PFSK-1 (cell line): ENCODE results near the gene CCSER1.

ENCODE experiments used
- FOXP2 ChIP-seq: optimal IDR thresholded peaks from 2 replicates; pipeline ENCODE3; 2011; ENCODE audit warnings: borderline replicate concordance, control low read depth, inconsistent platforms; ENCODE audit not compliant: insufficient read depth; ENCODE audit errors: extremely low read length, extremely low read depth
- POLR2AphosphoS5 ChIP-seq: IDR thresholded peaks from 2 replicates; pipeline ENCODE4 v1.6.1; 2012; ENCODE audit warnings: low read depth, mild to moderate bottlenecking, control low read depth, low read length, moderate library complexity
- REST ChIP-seq, 2 experiments: IDR thresholded peaks; 2 replicates each; pipeline versions ENCODE4 v1.6.1 to v1.8.0; 2011 to 2012; ENCODE audit warnings: low read depth in 2 of 2, low read length in 2 of 2, control low read depth in 1 of 2, inconsistent platforms in 1 of 2, mild to moderate bottlenecking in 1 of 2, moderate library complexity in 1 of 2; ENCODE audit not compliant: insufficient read depth in 1 of 2
- SIN3A ChIP-seq: IDR thresholded peaks from 2 replicates; pipeline ENCODE4 v1.6.1; 2012; ENCODE audit warnings: mild to moderate bottlenecking, low read length, moderate library complexity, borderline replicate concordance; ENCODE audit not compliant: insufficient read depth
- TAF1 ChIP-seq: IDR thresholded peaks from 2 replicates; pipeline ENCODE4 v1.6.1; 2012; ENCODE audit warnings: low read length, control low read depth, borderline replicate concordance; ENCODE audit not compliant: insufficient read depth

Gene CCSER1

GRCh38 chr4:90876296-90876695 is 749.1 kb downstream of the CCSER1 start:
- TF ChIP-seq TAF1 (no peak), SIN3A (no peak), REST (IDR thresholded peaks at IDR 0.05; ENCODE audit: insufficient read depth in 1 of 2, low read depth in 2 of 2, low read length in 2 of 2) (no peak), POLR2AphosphoS5 (no peak), FOXP2 (no peak)

- TF ChIP-seq POLR2AphosphoS5 (no peak), SIN3A (no peak), TAF1 (no peak), REST (IDR thresholded peaks at IDR 0.05; ENCODE audit: insufficient read depth in 1 of 2, low read depth in 2 of 2, low read length in 2 of 2) (no peak), FOXP2 (no peak)
Measured at GRCh38 chr4:90883519-90883918, 756.3 kb downstream of the CCSER1 start.

DNA sequence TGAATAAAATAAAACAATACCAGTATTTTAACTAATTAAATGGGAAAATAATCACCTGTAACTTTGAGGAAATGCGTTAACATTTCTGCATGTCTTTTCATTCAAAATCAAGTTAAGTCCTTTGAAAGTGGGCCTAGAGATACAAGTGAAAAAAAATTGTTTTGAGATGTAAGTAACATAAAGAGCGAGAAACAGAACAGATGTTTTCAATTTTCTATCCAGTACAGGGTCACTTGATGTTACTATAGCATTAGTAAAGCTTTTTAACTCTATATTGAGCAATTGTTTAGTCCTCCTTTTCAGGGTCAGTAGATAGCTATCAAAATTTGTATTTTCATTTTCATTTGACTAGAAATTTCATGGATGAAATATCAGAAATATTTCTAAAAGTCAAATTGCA is 761.4 kb downstream of the CCSER1 start:
- no peak for TF ChIP-seq REST (IDR thresholded peaks at IDR 0.05; ENCODE audit: insufficient read depth in 1 of 2, low read depth in 2 of 2, low read length in 2 of 2)
- TF ChIP-seq TAF1: no peak
- no peak for TF ChIP-seq FOXP2
- TF ChIP-seq POLR2AphosphoS5: no peak
- no peak for TF ChIP-seq SIN3A

DNA sequence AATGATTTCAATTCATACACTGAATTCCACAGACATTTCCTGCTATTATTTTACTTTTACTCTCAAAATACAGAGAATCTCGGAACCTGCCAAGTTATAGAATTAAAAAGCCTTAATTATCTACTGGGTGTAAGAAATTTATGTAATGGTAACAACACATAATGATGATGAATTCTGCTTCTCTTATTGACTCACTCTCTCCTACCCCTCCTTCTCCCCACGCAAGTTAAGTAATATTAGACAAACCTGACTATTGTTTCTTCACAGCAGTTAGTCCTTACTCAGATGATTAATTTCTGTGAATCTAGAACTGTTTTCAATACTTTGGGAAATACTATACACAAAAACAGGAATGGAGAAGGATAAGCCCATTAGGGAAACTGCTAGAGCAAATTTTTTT is 762.0 kb downstream of the CCSER1 start:
- TF ChIP-seq SIN3A (no peak), FOXP2 (no peak), POLR2AphosphoS5 (no peak), TAF1 (no peak), REST (IDR thresholded peaks at IDR 0.05; ENCODE audit: insufficient read depth in 1 of 2, low read depth in 2 of 2, low read length in 2 of 2) (no peak)

DNA sequence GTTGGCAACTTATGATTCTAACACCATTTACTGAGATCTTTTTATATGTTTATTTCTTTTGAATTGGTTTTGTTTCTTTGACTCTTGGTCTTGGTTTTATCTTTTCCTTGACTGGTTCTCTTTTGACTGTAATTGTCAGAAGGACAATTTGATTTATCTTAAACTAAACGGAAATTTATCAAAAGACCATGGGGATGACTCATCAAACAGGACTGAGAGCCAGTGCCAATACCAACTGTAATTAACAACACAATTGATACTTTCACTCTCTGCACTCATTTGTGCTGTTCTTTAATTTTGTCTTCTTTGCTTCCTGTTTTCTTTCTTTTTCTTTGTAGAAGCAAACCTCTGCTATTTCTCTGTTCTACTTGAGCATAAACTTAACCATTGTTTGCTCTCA is 776.8 kb downstream of the CCSER1 start:
- TF ChIP-seq REST (IDR thresholded peaks at IDR 0.05; ENCODE audit: insufficient read depth in 1 of 2, low read depth in 2 of 2, low read length in 2 of 2): no peak
- TF ChIP-seq TAF1: no peak
- no peak for TF ChIP-seq FOXP2
- TF ChIP-seq POLR2AphosphoS5: no peak
- TF ChIP-seq SIN3A: no peak
